GM18499 (cell line): Measurements from ENCODE around the gene KRTAP10-10.
"Not testable (repeated sequence)": the region's sequence is repeated elsewhere in the genome, so short reads cannot be mapped to it uniquely, and the experiment has no call there.

Source experiments
- ATAC-seq: cut with Tn5 transposase; IDR thresholded peaks from one replicate; pipeline ENCODE4 v1.9.1; 2021; ENCODE audit warnings: moderate number of reproducible peaks; ENCODE audit not compliant: insufficient read depth, unreplicated experiment

Gene KRTAP10-10

GRCh38 chr21:44619886-44620285 lies 17.3 kb upstream of the KRTAP10-10 start:
- ATAC-seq = no peak

DNA sequence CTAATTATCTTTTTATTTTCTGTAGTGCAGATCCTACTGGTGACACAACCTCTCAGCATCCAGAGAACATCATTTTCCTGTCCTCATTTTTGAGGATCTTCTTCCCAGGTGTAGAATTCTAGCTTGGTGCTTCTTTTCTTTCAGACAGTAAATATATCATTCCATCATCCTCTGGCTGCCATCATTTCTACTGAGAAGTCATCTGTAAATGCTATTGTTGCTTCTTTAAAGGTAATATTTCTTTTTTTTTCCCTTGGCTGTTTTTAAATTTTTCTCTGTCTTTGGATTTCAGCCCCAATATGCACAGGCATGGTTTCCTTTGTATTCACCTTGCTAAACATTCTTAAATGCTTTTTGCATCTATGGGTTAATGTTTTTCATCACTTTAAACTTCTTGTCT lies 13.6 kb upstream of the KRTAP10-10 start:
- no peak for ATAC-seq

DNA sequence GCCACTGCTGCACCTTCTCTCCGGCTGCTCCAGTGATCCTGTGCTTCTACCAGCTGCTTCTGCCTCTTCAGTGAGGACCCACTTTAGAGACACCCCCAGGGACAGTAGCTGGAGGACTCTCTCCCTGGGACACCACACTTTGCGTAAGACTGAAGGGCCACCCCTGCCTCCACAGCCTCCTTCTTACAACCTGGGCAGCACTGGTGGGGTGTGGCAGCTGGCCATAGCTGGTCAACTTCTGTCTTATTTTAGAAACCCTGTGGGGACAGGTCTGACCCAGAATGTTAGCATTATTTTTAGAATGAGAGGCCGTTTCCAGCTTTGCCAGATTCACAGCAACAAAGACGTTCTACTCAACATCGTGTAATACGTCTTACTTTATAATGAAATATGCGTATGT lies 11.4 kb upstream of the KRTAP10-10 start:
- ATAC-seq = no peak

DNA sequence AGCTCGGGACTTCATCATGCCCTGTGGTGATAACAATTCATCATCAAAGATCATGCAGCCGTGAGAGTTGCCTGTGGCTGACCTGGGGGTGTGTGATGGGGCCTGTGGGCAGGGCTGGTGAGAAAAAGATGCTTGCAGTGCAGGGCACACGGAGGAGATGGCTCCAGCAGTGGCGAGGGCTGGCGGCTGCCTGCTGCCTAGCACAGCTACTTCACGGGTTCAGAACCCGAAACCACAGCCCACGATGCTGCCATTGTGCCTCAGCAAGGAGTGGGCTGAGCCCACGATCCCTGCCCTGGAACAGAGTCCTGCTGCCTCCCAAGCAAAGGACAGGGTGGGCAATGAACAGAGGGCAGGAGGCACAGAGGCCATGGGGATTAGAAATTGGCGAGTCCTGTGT lies 10.9 kb upstream of the KRTAP10-10 start:
- ATAC-seq = no peak

DNA sequence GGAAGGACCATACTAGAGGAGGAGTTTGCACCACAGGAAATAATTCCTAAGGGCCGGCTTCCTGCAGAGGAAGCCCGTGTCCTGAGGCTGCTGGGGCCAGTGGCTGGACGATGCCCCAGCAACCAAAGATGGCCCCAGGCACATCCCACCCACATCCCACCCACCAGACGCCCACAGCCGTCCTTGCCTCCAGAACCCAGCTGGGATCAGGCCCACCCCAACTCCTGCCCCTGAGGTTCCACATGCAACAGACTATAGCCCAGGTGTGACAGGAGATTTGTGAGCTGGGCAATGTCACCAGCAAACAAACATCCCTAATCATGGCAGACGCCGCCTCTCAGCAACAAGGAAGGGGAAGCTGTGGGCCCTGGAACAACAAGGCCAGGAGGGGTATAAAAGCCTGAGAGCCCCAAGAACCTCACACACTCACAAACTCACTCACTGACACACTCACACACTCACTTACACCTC lies 10.4 kb upstream of the KRTAP10-10 start, which contains the start of gene KRTAP10-9:
Gene KRTAP10-9, plus strand, starts transcription at position 421 of the 471 bp plus-strand sequence. CDS start 79 bp downstream, outside the sequence.
- no peak for ATAC-seq

DNA sequence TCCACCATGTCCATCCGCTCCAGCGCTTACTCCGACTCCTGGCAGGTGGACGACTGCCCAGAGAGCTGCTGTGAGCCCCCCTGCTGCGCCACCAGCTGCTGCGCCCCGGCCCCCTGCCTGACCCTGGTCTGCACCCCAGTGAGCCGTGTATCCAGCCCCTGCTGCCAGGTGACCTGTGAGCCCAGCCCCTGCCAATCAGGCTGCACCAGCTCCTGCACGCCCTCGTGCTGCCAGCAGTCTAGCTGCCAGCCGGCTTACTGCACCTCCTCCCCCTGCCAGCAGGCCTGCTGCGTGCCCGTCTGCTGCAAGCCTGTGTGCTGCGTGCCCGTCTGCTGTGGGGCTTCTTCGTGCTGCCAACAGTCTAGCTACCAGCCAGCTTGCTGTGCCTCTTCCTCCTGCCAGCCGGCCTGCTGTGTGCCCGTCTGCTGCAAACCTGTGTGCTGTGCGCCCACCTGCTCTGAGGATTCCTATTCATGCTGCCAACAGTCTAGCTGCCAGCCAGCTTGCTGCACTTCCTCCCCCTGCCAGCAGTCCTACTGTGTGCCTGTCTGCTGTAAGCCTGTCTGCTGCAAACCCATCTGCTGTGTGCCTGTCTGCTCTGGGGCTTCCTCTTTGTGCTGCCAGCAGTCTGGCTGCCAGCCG lies 9.9 kb upstream of the KRTAP10-10 start:
- ATAC-seq = not testable (repeated sequence)

DNA sequence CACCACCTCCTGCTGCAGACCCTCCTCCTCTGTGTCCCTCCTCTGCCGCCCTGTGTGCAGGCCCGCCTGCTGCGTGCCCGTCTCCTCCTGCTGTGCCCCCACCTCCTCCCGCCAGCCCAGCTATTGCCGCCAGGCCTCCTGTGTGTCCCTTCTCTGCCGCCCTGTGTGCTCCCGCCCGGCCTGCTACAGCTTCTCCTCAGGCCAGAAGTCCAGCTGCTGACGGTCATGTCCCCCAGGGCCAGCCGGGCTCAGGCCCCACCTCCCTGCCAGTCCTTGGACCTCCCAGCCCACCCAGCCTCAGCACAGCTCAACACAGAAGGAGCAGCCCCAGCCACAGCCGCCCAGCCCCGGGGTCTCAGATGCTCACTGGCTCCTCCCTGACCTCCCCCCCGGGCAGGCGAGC lies 9.3 kb upstream of the KRTAP10-10 start:
- not testable (repeated sequence) for ATAC-seq

GRCh38 chr21:44628707-44629391 lies 8.3 kb upstream of the KRTAP10-10 start:
- ATAC-seq = no peak

DNA sequence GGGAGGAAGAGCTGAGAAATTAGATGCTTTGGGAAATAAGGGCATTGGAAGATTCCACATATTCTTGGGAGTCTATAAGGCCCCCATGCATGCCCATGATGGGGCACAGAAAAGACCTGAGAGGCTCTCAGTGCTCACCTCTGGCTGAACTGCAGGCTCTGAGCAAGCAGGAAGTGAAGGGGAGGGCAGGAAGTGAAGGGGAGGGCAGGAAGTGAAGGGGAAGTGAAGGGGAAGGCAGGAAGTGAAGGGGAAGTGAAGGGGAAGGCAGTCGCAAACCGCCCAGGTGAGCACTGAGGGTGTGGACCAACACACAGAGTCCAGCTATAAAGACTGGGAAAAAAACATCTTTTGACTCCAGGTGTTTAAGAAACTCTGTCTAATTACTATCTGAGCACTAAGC lies 6.7 kb upstream of the KRTAP10-10 start:
- ATAC-seq = no peak

- no peak for ATAC-seq
Measured at GRCh38 chr21:44632067-44632466, 5.1 kb upstream of the KRTAP10-10 start.

DNA sequence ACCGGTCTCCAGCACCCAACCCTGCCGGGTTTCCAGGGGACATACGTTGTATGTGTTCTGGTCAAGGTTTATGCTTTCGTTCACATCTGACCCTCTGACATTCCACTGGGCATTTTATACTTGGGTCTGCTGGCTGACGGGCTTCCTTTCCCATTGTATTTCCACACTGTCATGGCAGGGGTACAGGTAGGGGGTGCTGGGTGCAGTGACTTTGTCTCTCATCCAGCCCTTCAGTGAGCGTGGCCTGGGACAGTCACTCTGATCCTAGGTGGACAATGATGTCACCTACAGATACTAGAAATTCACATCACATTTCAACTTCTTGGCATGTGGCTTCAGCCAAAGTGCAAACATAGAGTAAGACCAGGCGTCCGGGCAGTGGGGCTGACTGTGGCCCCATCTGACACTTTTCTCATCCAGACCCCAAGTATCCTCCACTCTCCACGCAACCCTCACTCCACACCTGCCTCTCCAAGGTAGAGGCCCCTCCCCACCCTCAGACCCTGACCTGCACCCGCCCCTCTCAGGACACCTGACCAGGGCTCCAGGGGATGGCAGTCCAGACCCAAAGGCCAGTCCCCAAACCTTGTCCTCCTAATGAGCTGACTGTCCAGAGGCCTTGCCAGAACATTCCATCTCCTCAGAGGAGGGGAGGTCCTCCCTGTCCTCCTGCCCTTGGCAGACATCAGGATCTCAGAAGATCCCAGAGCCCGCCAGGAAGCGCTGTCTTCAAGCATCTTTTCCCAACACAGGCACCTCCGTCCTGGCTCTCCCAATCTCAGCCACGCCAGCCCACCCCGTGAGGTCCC lies 743 bp upstream of the KRTAP10-10 start:
- ATAC-seq = no peak

- not testable (repeated sequence) for ATAC-seq
Measured at GRCh38 chr21:44637851-44638348, 744 bp downstream of the KRTAP10-10 start.

- ATAC-seq = not testable (repeated sequence)
Measured at GRCh38 chr21:44638506-44639330, 1.6 kb downstream of the KRTAP10-10 start.

DNA sequence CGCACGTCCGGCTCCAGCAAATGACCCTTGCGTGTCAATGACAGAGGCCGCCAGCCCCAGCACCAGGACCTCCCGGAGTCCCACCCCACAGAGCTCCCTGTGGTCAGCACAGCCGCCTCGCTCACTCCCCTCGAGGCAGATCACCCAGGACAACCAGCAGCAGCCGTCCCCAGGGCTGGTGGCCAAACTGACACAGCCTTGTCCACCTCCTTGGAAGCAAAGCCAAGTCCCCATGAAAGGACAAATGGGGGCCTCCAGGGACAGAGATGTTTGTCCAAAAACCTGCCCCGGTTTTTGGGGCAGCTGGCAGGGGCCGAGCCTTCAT lies 2.1 kb downstream of the KRTAP10-10 start:
- ATAC-seq = no peak

- no peak for ATAC-seq
Measured at GRCh38 chr21:44640761-44641160, 3.6 kb downstream of the KRTAP10-10 start.

DNA sequence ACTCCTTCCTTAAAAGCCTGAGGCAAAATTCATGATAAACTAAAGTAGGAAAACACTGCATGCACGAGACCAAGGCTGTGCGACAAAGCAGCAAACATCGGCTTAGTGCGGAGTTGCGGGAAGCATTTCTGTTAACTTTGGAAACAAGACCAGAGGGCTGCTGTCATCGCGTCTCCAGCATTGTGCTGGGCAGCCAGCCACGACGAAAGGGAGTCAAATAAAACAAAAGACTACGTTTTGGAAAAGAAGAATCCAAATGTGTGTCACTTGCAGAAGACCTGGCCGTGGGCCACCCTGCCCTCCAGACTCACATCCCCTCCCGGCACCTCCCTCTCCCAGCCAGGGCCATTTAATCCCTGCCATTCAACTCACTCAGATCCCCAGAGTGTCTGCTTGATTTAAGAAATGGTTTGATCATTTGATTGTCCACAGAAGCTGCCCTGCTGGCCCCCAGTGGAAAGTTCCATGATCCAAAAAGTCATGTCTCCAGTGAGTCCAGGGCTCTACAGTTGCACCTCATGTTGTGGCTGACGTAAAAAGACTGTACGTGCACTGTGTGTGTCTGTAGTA lies 6.7 kb downstream of the KRTAP10-10 start:
- ATAC-seq = no peak

- no peak for ATAC-seq
Measured at GRCh38 chr21:44644878-44645277, 7.7 kb downstream of the KRTAP10-10 start.

- not testable (repeated sequence) for ATAC-seq
Measured at GRCh38 chr21:44646366-44647221, 9.4 kb downstream of the KRTAP10-10 start, which contains the start of gene KRTAP10-11. Gene KRTAP10-11 (plus strand): TSS chr21:44646414. CDS start chr21:44646459, 45 bp downstream.

GRCh38 chr21:44647222-44647552 lies 10.0 kb downstream of the KRTAP10-10 start:
- no peak for ATAC-seq
